Activated CD4-positive, alpha-beta T cell treated with anti-CD3 and anti-CD28 coated beads, Interleukin-2, amount 50 U/mL, for 48 hours (primary cell): ENCODE measurements around the gene MR1.

Source experiments
- DNase-seq, 2 experiments: peaks; one replicate each; pipeline ENCODE4 v3.0.0-alpha.2; 2020

Gene MR1

GRCh38 chr1:181064702-181065101, 30.9 kb downstream of the MR1 start:
- DNase-seq: no peak

DNA sequence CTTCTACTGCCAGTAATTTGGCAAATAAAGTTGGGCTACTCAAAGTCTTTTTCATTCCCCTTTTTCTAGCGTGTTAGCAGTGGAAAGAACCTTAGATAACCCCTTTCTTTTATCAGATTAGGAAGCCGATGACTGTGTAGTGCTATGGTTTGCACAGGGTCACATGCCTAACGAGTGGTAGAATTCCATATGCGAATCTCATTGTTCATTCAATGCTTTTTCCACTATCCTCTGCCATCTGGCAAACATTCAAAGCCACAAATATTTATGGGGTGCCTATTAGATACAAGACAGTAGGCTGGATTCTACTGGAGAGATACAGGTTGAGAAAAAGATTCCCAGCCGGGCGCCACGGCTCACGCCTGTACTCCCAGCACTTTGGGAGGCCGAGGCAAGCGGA, 39.9 kb downstream of the MR1 start:
- no peak for DNase-seq

DNA sequence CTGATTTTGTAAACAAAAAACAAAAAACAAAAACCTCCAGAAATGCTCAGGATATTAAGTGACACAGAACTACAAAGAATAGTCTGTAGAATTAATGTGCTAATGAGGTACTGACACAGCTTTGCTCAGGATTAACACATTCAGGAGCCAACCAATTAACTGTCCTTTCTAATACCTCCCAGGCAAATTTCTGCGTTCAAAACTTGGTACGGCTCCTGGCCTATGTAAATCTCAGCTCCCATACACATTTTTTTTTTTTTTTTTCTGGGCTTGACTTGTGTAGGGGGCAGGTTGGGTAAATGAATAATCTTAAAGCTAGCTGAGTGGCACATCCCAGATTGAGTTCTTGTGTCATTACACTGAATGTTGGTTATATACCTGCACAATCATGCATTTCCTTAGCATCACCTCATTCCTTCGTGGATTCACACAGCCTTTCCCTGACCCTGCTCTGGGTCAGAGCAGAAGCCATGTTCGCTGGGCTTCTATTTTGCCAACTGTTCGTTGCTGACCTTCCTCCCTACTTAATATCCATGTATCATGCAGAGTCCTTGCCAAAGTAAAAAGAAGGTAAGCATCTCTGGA, 42.1 kb downstream of the MR1 start:
- DNase-seq: no peak

- DNase-seq: no peak
These were observed 43.1 kb downstream of the MR1 start for GRCh38 chr1:181076852-181077251.

GRCh38 chr1:181077576-181078242, 43.9 kb downstream of the MR1 start:
- no peak for DNase-seq

DNA sequence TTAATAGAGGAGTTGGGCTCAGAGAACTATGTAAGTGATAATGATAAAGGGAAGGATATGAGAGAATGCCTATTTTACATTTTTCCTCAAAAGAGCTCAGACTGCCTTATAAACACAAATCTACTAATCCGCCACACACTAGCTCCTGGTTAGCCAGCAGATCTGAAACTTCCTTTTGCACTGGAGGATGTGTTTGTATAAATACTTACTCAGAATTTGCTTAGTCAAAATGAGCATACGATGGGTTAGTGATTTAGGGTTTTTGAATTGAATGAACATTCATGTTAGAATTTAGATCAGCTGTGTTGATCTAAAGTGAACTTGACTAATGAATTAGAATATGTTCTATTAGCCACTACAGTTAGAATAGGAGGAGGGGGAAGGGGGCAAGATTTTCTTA, 45.6 kb downstream of the MR1 start:
- no peak for DNase-seq

- DNase-seq: no peak
These were observed 46.1 kb downstream of the MR1 start for GRCh38 chr1:181079920-181080319.

DNA sequence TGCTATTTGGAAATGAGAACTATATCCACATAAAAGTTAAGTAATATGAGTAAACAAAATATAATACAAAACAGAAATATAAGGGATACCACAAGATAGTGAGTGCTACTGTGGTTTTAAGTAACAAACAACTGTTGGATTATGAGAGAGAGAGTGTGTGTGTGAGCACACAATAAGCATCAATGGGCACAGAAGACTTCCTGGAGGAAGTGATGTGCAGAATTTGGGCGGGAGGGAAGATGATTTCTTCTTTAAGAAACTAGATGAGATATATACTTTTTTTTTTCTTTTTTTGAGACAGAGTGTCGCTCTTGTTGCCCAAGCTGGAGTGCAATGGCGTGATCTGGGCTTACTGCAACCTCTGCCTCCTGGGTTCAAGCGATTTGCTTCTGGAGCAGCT, 46.8 kb downstream of the MR1 start:
- no peak for DNase-seq

DNA sequence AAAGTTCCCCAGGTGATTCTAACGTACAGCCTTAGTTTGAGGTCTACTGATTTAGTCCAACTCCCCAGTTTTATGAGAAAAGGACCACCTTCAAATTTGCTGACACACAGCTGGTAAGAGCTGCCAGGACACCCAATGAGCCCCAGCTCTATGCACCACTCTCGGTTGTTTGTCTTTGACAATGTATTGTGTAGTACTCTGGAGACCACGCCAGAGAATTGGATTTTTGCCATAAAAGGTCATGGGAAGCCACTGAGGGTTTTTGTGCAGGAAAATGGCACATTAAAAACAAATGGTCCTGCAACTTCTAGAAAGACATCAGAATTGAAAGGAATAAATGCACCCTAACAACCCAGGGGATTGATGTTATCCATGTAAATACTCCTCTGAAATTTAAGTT, 47.6 kb downstream of the MR1 start:
- DNase-seq: no peak

DNA sequence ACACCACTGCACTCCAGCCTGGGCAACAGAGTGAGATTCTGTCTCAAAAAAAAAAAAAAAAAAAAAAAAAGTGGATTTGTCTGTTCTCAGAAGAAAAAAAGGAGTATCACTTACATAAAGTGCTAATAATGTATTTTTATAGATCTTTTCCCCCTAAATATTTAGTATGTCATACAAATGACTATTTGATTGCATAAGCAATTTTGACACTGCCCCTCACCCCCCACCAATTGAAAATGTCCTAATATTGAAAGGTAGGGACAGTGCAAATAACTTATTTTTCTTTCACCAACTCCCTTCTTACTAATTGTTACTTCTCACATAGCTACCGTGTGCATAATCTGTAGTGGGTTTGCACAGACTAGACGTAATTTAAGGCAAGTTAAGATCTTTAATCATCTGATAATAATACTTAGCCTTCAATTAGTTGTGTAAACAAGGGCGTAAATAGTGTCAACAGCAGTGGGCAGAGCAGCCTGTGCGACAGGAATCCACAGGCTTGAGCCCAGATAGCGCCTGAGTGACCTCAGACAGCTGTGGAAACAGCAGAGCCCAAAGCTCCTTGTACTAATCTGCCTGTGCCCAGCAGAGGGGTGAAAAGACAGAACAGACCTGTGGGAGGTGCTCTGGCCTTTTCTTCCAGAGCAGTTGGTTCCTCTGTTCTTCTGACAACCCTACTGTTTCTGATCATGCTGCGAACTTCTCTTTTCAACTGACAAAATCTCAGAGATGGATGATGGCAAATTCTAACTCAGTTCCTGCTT, 50.2 kb downstream of the MR1 start:
- peak; percentile 44 to 56 for DNase-seq

GRCh38 chr1:181084606-181084969, 50.8 kb downstream of the MR1 start:
- no peak for DNase-seq

DNA sequence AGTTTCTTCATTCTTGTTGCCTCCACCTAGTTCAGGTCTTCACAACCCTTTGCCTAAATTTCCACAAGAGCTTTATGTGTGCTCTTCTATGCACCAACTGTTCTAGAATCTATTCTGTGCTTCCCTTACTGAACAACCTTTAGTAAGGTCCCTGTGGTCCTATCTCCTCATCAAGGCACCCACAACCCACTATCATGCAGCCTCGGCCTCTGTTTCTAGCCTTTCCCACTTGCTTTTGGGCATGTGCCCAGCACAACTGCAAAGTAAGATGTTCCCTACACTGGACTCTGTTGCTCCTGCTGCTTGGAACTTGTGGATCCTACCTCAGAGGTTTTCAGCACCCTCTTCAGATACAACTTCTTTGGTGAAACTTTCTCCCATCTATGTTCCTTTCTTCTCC, 52.3 kb downstream of the MR1 start:
- no peak for DNase-seq

- no peak for DNase-seq
These were observed 53.1 kb downstream of the MR1 start for GRCh38 chr1:181086926-181087325.

GRCh38 chr1:181087400-181087901, 53.7 kb downstream of the MR1 start:
- peak in 1 of 2 experiments; percentile 37 for DNase-seq

DNA sequence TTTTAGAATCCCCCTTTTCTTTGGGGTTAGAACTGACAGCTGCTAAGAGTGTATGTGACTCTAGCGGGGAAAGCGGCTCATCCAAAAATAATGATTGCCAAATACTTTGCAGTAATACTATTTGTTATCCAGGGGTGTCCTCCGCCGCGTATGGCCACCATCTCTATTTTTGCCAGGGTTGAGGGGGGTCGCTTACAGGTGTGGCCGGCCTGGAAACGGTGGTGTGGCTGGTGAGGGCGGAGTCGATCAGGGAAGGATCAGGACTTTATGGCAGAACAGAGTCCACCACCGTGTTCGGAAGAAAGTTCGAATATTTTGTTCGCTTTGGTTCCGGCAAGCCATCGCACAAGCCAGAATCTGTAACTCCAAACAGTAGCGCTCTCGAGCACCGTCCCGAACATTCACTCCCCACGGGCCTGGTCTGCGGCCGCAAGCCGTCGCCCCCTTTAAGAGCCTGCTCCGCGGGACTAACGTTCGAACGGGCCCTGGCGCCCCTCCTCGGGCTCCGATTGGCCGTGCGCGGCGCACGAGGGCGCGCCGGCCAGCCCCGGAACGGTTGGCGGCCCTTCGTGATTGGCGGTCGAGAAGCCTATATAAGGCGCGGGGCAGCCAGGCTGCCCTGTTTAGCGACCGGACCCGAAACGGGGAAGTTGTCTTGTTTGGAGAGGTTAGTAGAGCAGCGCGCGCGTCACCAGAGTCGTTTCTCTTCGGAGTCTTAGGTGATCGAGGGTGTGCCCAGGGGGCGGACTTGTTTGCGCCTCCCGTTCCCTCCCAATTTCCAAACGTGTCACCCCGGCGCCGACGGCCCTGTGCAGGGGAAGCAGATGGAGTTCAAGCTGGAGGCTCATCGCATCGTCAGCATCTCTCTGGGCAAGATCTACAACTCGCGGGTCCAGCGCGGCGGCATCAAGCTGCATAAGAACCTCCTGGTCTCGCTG, 54.6 kb downstream of the MR1 start, which contains the start of gene IER5:
IER5 (plus strand) TSS at position 622 of the 938 bp plus-strand sequence; CDS start at position 825, 203 bp downstream.
- DNase-seq: peak; percentile 95 to 97

DNA sequence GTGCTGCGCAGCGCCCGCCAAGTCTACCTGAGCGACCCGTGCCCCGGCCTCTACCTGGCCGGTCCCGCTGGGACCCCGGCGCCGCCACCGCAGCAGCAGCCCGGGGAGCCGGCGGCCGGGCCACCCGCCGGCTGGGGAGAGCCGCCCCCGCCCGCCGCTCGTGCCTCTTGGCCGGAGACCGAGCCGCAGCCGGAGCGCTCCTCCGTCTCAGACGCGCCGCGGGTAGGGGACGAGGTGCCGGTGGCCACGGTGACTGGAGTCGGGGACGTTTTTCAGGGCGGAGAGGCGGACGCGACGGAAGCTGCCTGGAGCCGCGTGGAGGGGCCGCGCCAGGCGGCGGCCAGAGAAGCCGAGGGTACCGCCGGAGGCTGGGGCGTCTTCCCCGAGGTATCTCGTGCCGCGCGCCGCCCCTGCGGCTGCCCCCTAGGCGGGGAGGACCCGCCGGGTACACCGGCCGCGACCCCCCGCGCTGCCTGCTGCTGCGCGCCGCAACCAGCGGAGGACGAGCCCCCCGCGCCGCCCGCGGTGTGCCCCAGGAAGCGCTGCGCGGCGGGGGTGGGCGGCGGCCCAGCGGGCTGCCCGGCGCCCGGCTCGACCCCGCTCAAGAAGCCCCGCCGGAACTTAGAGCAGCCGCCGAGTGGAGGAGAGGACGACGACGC, 55.4 kb downstream of the MR1 start:
- DNase-seq: peak; percentile 29 to 45

- peak; percentile 73 to 81 for DNase-seq
These were observed 56.1 kb downstream of the MR1 start for GRCh38 chr1:181089676-181090544.

DNA sequence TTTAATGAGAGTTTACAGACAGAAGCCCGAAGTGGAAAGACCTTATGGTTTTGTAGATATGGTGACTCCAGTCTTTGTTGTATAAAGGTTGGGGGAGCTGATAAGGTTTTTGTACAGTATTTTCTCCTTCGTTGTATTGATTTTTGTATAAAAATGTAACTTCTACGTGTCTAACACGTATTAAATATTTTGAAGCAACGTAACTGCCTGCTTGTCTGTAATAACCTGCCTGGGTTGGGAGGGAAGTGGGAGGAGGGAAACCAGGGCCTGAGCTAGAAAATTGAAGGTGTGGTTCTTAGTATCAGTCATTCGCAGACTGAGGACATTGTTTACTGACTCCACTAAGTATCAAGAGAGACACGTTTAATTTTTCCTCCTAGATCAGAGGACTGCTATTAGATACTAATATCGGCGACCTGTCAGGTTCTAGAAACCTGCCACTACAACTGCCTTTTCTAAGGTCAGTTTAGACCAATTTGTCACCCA, 56.9 kb downstream of the MR1 start:
- peak; percentile 42 to 62 for DNase-seq

- DNase-seq: no peak
These were observed 57.7 kb downstream of the MR1 start for GRCh38 chr1:181091309-181092040.

DNA sequence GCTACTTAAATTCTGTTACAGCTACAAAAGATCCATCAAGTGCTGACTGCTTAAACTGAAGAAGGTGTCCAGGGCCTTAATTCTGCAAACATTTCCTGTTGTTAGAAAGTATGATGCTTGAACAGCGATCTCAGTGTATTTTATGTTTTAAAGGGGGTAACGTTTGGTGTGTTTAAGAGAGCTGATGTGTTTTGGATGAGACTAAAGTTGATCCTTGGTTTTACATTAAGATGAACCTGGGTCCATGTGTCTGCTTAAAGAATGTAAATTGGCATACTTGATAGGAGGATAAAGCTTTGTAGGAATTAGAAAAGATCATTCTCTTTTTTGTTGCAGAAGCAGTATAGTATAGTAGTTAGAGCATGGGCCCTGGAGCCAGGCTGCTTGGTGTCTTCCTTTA, 58.3 kb downstream of the MR1 start:
- DNase-seq: no peak
